ENCODE results near the gene AVPR2. TPM values are rescaled to one million over a fixed set of nuclear protein-coding genes. Genes with fewer than 3 reads are reported as not detected.

Gene AVPR2
- total RNA-seq, 1 experiment from 2014 or later: 2.7 TPM

GRCh38 chrX:153951683-153952372 lies 47.4 kb downstream of the AVPR2 start:
- DNase-seq (ENCODE audit: low read depth): no peak

GRCh38 chrX:153952373-153953026 lies 48.0 kb downstream of the AVPR2 start:
- no peak for DNase-seq (ENCODE audit: low read depth)

GRCh38 chrX:153953342-153953830 lies 48.9 kb downstream of the AVPR2 start:
- DNase-seq (ENCODE audit: low read depth): peak; percentile 55

GRCh38 chrX:153953892-153954557 lies 49.6 kb downstream of the AVPR2 start:
- no peak for DNase-seq (ENCODE audit: low read depth)

DNA sequence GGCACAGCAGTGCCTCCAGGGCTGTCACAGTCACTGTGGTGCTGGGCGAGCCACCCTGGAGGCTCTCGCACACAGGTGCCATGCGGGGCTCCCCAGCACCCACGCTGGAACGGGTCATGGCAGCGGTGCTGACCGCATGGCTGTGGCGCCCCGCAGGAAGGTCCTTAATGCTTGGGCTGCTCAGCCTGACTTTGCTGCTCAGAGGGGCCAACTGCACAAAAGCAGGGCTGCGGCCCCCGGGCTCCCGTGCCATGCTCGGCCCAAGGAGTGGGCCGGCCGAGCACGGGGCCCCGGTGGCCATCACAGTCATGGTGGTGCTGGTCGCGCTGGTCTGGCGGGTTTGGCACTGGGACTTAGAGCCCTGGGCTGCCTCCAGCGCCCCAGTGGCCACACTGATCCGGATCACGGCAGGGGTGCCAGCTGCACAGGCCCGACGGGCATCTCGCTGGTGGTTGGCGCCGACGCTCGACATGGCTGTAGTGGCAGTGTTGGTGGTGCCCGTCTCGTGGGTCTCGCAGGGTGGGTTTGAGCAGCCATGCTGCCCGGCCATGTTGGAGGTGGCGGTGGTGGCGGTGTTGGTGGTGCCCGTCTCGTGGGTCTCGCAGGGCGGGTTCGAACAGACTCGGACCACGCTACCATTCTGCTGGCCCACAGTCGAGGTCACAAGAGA lies 50.2 kb downstream of the AVPR2 start:
- no peak for DNase-seq (ENCODE audit: low read depth)

DNA sequence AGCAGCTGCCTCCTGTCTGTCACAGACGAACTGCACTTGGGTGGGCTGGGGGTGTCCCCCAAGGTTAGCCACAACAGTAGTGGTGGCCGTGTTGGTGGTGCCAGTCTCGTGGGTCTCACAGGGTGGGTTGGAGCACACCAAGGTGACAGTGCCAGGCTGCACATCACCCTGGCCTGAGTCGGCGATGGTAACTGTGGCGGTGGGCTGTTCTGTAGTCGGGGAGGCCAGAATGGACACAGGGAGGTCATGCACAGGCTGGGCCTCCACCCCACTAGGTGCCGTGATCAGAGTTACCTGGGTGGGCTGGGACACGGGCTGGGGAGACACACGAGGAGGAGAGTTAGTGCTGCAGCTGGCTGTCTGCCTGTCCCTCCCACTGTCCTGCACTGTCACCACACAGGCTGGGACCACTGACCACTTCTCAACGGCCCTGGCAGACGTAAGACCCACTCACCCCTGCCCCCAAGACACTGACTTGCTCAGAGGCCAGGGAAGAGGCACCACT lies 50.8 kb downstream of the AVPR2 start:
- no peak for DNase-seq (ENCODE audit: low read depth)

DNA sequence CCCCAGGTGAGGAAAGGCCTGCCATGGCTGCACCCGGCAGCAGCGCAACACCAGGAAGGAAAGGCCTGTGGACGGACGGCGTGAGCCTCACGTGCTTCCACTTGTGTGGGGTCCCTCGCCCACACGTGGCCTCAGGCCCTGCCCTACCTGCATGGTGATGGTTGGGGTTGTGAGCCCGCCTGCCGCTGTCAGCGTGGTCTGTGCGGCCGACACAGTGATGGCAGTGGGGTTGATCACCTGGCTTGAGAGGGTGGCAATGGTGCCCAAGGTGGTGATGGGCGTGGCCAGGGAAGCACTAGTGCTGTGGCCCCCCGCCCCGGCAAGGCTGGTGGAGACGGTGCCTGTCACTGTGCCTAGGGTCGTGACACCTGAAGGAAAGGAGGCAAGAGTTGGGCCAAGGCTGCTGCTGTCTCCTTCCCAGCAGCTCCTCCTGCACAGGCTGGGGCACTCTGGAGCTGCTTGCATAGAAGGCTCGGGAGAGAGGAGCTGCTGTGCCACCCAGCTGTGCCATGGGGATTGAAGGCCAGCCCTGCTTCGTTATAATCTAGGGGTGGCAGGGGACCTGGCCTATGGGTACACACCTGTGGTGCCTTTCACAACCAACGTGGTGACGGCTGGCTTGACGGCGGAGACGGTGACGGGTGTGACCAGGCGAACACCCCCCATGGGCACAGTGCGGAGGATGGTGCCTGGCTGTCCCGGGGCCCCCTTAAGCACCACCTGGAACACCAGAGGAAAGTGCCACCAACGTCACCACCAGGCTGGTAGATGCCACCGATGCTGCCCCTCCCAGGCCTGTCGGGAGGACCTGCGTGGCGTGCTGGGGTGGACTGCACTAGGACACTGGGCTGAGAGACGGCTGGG lies 51.8 kb downstream of the AVPR2 start:
- no peak for DNase-seq (ENCODE audit: low read depth)

Other genes starting within 250 kb of the AVPR2 start
- not detected in 2 replicates for gene PNCK, start 230.9 kb upstream of the AVPR2 start, total RNA-seq (2014; rRNA removed; shearing (Covaris generic))
- gene SLC6A8, start 216.7 kb upstream of the AVPR2 start, total RNA-seq (2014; rRNA removed; shearing (Covaris generic)): 13.6 and 24.5 TPM in 2 replicates
- gene BCAP31, start 180.3 kb upstream of the AVPR2 start, total RNA-seq (2014; rRNA removed; shearing (Covaris generic)): 384 and 401 TPM in 2 replicates
- gene ABCD1, start 179.8 kb upstream of the AVPR2 start, total RNA-seq (2014; rRNA removed; shearing (Covaris generic)): 27.4 and 42.9 TPM in 2 replicates
- gene PLXNB3, start 140.4 kb upstream of the AVPR2 start, total RNA-seq (2014; rRNA removed; shearing (Covaris generic)): 1.2 and 2.2 TPM in 2 replicates
- 0.20 TPM in 1 of 2 replicates, not detected in the other for gene SRPK3, start 123.6 kb upstream of the AVPR2 start, total RNA-seq (2014; rRNA removed; shearing (Covaris generic))
- 131 and 165 TPM in 2 replicates for gene IDH3G, start 110.3 kb upstream of the AVPR2 start, total RNA-seq (2014; rRNA removed; shearing (Covaris generic))
- 455 and 477 TPM in 2 replicates for gene SSR4, start 110.0 kb upstream of the AVPR2 start, total RNA-seq (2014; rRNA removed; shearing (Covaris generic))
- 1.9 and 2.7 TPM in 2 replicates for gene PDZD4, start 74.1 kb upstream of the AVPR2 start, total RNA-seq (2014; rRNA removed; shearing (Covaris generic))
- gene L1CAM, start 18.5 kb upstream of the AVPR2 start, total RNA-seq (2014; rRNA removed; shearing (Covaris generic)): 186 and 313 TPM in 2 replicates
- gene ARHGAP4, start 21.6 kb downstream of the AVPR2 start, total RNA-seq (2014; rRNA removed; shearing (Covaris generic)): 3.1 and 6.1 TPM in 2 replicates
- gene NAA10, start 30.4 kb downstream of the AVPR2 start, total RNA-seq (2014; rRNA removed; shearing (Covaris generic)): 285 and 384 TPM in 2 replicates
- not detected in 2 replicates for gene RENBP, start 40.0 kb downstream of the AVPR2 start, total RNA-seq (2014; rRNA removed; shearing (Covaris generic))
- 33.9 and 72.3 TPM in 2 replicates for gene HCFC1, start 67.1 kb downstream of the AVPR2 start, total RNA-seq (2014; rRNA removed; shearing (Covaris generic))
- gene TMEM187, start 68.1 kb downstream of the AVPR2 start, total RNA-seq (2014; rRNA removed; shearing (Covaris generic)): 8.1 and 10.3 TPM in 2 replicates
- gene IRAK1, start 115.2 kb downstream of the AVPR2 start, total RNA-seq (2014; rRNA removed; shearing (Covaris generic)): 89.3 and 152 TPM in 2 replicates
- 53.9 and 61.4 TPM in 2 replicates for gene MECP2, start 193.0 kb downstream of the AVPR2 start, total RNA-seq (2014; rRNA removed; shearing (Covaris generic))
- gene OPN1LW, start 239.6 kb downstream of the AVPR2 start, total RNA-seq (2014; rRNA removed; shearing (Covaris generic)): not detected in 2 replicates